SK-N-SH (cell line): ENCODE results near the gene WNT9B.

ENCODE experiments used
- CTCF ChIP-seq: fragments of 200-600 bp; sonication (generic); IDR thresholded peaks from 2 replicates; pipeline ENCODE4 v1.6.1; 2017; ENCODE audit warnings: antibody characterized with exemption, mild to moderate bottlenecking, moderate library complexity
- EP300 ChIP-seq, 2 experiments: IDR thresholded peaks; 2 replicates each; pipeline versions ENCODE4 v1.4.0 to v1.6.1; 2012; ENCODE audit warnings: borderline replicate concordance in 1 of 2, low read depth in 1 of 2, low read length in 1 of 2
- POLR2AphosphoS5 ChIP-seq: IDR thresholded peaks from 2 replicates; pipeline ENCODE4 v1.6.1; 2012; ENCODE audit warnings: low read depth, low read length
- RAD21 ChIP-seq: IDR thresholded peaks from 2 replicates; pipeline ENCODE4 v1.6.1; 2012; ENCODE audit warnings: mild to moderate bottlenecking, low read length
- REST ChIP-seq: IDR thresholded peaks from 2 replicates; pipeline ENCODE4 v1.6.1; 2012; ENCODE audit warnings: mild to moderate bottlenecking, low read depth, low read length, moderate library complexity
- RXRA ChIP-seq: IDR thresholded peaks from 2 replicates; pipeline ENCODE4 v1.4.0; 2012; ENCODE audit warnings: low read depth, mild to moderate bottlenecking, borderline replicate concordance
- TCF12 ChIP-seq: IDR thresholded peaks from 2 replicates; pipeline ENCODE4 v1.4.0; 2012
- YY1 ChIP-seq: IDR thresholded peaks from 2 replicates; pipeline ENCODE4 v1.4.0; 2012; ENCODE audit warnings: low read depth, mild to moderate bottlenecking

GRCh38 chr17:46862949-46863348 lies 11.6 kb downstream of the WNT9B start:
- no peak for TF ChIP-seq TCF12
- TF ChIP-seq EP300 (IDR thresholded peaks at IDR 0.05; ENCODE audit: borderline replicate concordance in 1 of 2, low read depth in 1 of 2, low read length in 1 of 2) = no peak
- no peak for TF ChIP-seq CTCF
- TF ChIP-seq RAD21 = no peak
- TF ChIP-seq YY1 = no peak
- no peak for TF ChIP-seq POLR2AphosphoS5
- no peak for TF ChIP-seq RXRA
- TF ChIP-seq REST = no peak
